Astrocyte of the cerebellum (primary cell): Measurements from ENCODE around the gene TCN2.

Source experiments
- DNase-seq: peaks from one replicate; pipeline ENCODE4 v3.0.0-alpha.2; 2011; ENCODE audit warnings: low read depth
- H3K4me3 ChIP-seq: 2 replicates; pipeline ENCODE4 v1.5.1; 2011; ENCODE audit warnings: mild to moderate bottlenecking, low read depth, low read length, moderate library complexity
- in situ Hi-C: cut with HindIII; loops from 2 replicates; pipeline ENCODE4 v1.10.0; 2017; ENCODE audit warnings: low sequenced_read_pairs
- TF ChIP-seq, protein P1 (sequence below): IDR thresholded peaks from 2 replicates; pipeline ENCODE4 v1.5.1; 2012; ENCODE audit warnings: low read length, low read depth, moderate library complexity, mild to moderate bottlenecking; ENCODE audit errors: missing control alignments

Gene TCN2

DNA sequence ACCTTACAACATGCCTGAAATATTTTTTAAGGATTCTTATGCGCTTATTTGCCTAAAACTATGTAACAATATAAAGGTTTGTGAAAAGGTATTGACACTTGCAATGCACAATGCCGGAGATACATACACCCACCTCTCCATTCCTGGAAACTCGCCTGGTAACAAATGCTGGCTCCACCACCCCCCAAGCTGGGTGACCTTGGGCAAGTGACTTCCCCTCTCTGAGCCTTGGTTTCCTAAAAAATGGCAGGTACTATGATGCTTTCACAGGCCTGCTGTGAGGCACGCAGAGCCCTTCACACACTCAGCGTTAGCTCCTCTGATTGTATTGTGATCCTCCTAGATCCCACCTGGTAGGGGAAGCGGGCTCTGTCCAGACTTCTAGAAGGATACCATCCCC is 34.8 kb upstream of the TCN2 start:
- no peak for DNase-seq
- H3K4me3 ChIP-seq = no peak overlapping the region
- in situ Hi-C loops = no loop called here
- TF ChIP-seq, protein P1, sequence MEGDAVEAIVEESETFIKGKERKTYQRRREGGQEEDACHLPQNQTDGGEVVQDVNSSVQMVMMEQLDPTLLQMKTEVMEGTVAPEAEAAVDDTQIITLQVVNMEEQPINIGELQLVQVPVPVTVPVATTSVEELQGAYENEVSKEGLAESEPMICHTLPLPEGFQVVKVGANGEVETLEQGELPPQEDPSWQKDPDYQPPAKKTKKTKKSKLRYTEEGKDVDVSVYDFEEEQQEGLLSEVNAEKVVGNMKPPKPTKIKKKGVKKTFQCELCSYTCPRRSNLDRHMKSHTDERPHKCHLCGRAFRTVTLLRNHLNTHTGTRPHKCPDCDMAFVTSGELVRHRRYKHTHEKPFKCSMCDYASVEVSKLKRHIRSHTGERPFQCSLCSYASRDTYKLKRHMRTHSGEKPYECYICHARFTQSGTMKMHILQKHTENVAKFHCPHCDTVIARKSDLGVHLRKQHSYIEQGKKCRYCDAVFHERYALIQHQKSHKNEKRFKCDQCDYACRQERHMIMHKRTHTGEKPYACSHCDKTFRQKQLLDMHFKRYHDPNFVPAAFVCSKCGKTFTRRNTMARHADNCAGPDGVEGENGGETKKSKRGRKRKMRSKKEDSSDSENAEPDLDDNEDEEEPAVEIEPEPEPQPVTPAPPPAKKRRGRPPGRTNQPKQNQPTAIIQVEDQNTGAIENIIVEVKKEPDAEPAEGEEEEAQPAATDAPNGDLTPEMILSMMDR = no peak

DNA sequence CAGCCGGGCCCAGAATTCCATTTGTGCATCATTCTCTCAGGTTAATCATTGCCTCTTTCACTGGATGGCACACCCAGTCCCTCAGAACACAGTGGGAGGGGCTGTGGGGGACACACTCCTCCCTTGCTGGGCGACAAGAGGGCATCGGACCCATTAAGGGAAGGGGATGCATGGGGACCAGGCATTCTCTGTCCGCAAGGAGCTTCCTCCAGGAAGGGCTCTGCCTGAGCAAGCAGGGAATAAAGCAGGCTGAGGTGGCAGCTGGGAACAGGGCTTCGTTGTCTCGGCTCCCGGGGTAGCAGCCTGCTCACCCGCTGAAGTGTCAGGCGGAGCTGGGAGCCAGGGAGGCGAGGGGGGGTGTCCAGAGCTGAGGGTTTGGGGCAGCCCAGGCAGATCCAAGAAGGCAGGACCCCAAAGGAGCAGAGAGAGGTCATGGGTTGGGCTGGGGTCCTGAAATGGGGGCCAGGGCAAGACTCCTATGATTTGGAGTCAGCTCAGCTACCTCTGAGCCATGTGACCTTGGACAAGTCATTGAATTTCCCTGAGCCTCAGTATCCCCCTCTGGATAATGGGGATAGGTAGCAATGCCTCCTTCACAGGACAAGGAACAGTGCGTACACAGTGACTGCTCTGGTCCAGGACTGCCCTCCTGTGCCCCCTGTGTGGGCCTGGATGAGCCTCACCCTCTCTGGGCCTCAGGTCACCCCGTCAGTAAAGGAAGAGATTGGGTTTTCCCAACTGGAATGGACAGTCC is 34.0 kb upstream of the TCN2 start:
- no peak for DNase-seq
- in situ Hi-C loops = no loop called here
- TF ChIP-seq, protein P1 = no peak
- H3K4me3 ChIP-seq = no peak overlapping the region

DNA sequence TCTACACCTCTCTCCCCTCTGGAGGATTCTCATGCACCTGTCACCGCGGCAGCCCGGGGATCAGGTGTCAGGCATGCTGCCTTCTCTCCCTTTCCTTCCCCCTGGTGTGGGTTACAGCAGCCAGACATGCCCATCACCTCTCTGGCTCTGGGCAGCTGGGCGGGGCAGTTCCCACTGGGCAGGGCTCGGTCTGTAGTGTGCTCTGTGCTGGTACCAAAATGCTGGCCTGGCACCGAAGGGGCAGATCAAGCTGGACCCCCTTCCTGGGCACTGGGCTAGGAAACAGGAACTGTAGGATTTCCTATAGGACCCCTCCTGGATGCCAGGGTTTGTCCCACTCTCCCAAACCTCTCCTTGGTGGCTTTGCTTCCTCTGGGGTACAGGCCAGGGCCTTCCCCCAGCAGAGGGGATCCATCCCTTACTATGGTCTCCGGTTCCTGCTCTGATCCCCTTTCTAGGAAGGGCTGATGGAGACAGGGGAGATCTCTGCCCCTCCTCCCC is 33.3 kb upstream of the TCN2 start:
- in situ Hi-C loops = no loop called here
- DNase-seq = no peak
- TF ChIP-seq, protein P1 = no peak

GRCh38 chr22:30574095-30574981 is 32.6 kb upstream of the TCN2 start, which contains the start of gene GAL3ST1:
Gene GAL3ST1 (minus strand): TSS chr22:30574665. CDS start chr22:30557392, 17,273 bp downstream.
- in situ Hi-C loops = no loop called here
- no peak for DNase-seq
- TF ChIP-seq, protein P1 = no peak
- H3K4me3 ChIP-seq = peak within 1 kb of the TSS; percentile 14

More for the DNA sequence above, 33.3 kb upstream of the TCN2 start:
- no peak overlapping the region for H3K4me3 ChIP-seq

GRCh38 chr22:30574997-30575671 is 31.8 kb upstream of the TCN2 start:
- no peak for DNase-seq
- in situ Hi-C loops = no loop called here
- H3K4me3 ChIP-seq = peak overlapping the region; percentile 14
- TF ChIP-seq, protein P1 = peak; percentile 22

DNA sequence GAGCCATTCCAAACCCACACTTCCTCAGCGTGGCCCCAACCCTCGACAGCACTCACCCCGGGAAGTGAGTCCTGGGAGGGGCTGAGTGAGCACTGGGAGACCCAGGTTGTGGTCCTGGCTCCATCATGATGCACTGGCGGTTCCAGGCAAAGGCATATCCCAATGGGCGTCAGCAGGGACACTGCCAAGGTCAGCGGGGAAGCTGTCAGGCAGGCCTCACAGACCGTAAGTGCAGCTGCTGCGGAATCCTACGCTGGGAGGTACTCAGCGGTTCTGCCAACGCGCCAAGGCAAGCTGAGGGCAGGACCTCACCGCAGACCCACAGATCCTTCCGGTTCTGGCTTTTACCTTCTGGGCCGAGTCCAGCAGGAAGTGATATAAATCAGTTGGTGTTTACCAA is 31.1 kb upstream of the TCN2 start:
- TF ChIP-seq, protein P1 = no peak
- in situ Hi-C loops = no loop called here
- no peak overlapping the region for H3K4me3 ChIP-seq
- no peak for DNase-seq
